Pancreas (tissue), 10 donors: Measurements from ENCODE around the gene CDK14. TPM values are rescaled to one million over a fixed set of nuclear protein-coding genes. Genes with fewer than 3 reads are reported as not detected.
A peak's percentile ranks its signal among the peaks of the same experiment; 100 is the strongest.

ENCODE experiments used
- ATAC-seq, 4 donors: fragments of 200-7000 bp; cut with Tn5 transposase; one replicate each; pipeline versions ENCODE4 v1.8.0 to v1.9.1; 2020; ENCODE audit warnings: mild to moderate bottlenecking in 4 of 4, moderate library complexity in 4 of 4
- DNase-seq, 6 donors: peaks; one replicate each; pipeline ENCODE4 v3.0.0-alpha.2; 2020
- FAIRE-seq: peaks from 2 replicates; lab custom pipeline; 2012; peaks lifted over from hg19 to GRCh38; lab: Jason Lieb, UNC
- H3K27ac ChIP-seq, 4 donors: fragments of 200-600 bp; sonication (generic); 1 replicate in 3 of 4; 2 replicates in 1 of 4; pipeline versions ENCODE4 v1.5.0 to v1.8.0; 2020
- H3K27me3 ChIP-seq, 4 donors: fragments of 200-600 bp; one replicate each; pipeline ENCODE4 v1.8.0; 2021
- H3K36me3 ChIP-seq, 3 donors: fragments of 200-600 bp; sonication (generic) in 1 of 3; one replicate each; pipeline versions ENCODE4 v1.5.0 to v1.8.0; 2020 to 2021
- H3K4me1 ChIP-seq, 3 donors: fragments of 200-600 bp; one replicate each; pipeline ENCODE4 v1.8.0; 2021
- H3K4me3 ChIP-seq, 4 donors: fragments of 200-600 bp; sonication (generic) in 2 of 4; one replicate each; pipeline versions ENCODE4 v1.5.0 to v1.8.0; 2020 to 2021
- H3K9me3 ChIP-seq, 4 donors: fragments of 200-600 bp; one replicate each; pipeline ENCODE4 v1.8.0; 2021
- WGBS, 2 donors: extraction: QIAGEN DNeasy Blood & Tissue Kit; methylation state at CpG; one replicate each; pipeline ENCODE4 v1.1.7; 2013; 5-methylcytosine and 5-hydroxymethylcytosine counted together
- intact Hi-C, 3 donors: fragments of 100-400 bp; cut with DNase I; formaldehyde crosslinking; loops; one replicate each; pipeline versions ENCODE4 v1.11.1 to v1.14.2; 2022
- polyA plus RNA-seq, 2 donors: library from polyadenylated mRNA; stranded (reverse); fragments of 200-250 nt; gene quantifications; one replicate each; pipeline ENCODE4 v1.2.3, GENCODE V29; 2013
- total RNA-seq, 6 donors: library from RNA; stranded (reverse); fragmentation: NEBNext Ultra II Directional in 4 of 6; extraction: Animal tissue kit (Norgen Biotek cat#: 25700) in 4 of 6; gene quantifications; one replicate each; pipeline versions ENCODE4 v1.2.1 to v1.2.4, GENCODE V29; 2021 to 2023
- TF ChIP-seq, protein P1 (sequence below), 4 donors: fragments of 200-600 bp; sonication (generic) in 3 of 4; IDR thresholded peaks; one replicate each; pipeline versions ENCODE4 v1.5.0 to v1.8.0; 2021; ENCODE audit warnings: antibody characterized with exemption in 4 of 4
- donor health status: healthy with polysubstance abuse.
- donor health status: DM: no; HTN: no; CAD: no; lungs with moderate emphysema.
- donor health status: DM: no; HTN: no; CAD: no.
- donor health status: control.
- donor health status: control.
- donor health status: Bipolar disorder and iron deficiency.
- donor health status: DM: yes; HTN: yes; CAD: no.
- donor health status: DM: no; HTN: no; CAD: no.
- donor health status: DM: no; HTN: no; CAD: no.
- donor health status: DM: yes; HTN: yes; CAD: no.

Gene CDK14
- total and polyA plus RNA-seq, 8 donors: 4.5 to 48.3 (median 24.7) TPM

DNA sequence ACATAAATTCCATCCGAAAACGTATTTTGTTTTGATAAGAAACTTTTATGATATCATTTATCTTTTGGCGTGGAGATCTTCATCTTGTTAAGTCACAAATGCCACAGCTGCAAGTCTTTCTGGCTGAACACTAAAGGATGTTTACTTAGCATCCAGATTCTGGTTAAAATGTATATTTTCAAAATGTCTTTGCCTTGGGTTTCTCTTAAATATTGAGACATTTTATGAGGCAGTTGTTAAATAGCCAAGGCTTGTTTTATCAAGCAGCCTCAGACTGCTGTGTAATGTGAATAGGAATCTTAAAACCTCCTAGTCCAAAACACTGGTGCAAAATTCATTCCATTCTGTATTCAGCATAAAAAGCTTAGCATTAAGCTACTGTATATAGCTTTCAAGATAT is 531.8 kb downstream of the CDK14 start:
- DNase-seq: no peak
- no peak overlapping the region for H3K27ac ChIP-seq
- no peak for FAIRE-seq
- TF ChIP-seq, protein P1, sequence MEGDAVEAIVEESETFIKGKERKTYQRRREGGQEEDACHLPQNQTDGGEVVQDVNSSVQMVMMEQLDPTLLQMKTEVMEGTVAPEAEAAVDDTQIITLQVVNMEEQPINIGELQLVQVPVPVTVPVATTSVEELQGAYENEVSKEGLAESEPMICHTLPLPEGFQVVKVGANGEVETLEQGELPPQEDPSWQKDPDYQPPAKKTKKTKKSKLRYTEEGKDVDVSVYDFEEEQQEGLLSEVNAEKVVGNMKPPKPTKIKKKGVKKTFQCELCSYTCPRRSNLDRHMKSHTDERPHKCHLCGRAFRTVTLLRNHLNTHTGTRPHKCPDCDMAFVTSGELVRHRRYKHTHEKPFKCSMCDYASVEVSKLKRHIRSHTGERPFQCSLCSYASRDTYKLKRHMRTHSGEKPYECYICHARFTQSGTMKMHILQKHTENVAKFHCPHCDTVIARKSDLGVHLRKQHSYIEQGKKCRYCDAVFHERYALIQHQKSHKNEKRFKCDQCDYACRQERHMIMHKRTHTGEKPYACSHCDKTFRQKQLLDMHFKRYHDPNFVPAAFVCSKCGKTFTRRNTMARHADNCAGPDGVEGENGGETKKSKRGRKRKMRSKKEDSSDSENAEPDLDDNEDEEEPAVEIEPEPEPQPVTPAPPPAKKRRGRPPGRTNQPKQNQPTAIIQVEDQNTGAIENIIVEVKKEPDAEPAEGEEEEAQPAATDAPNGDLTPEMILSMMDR (IDR thresholded peaks at IDR 0.05): no peak
- no peak overlapping the region for H3K4me3 ChIP-seq
- no peaks in the 10 kb centered on the region for H3K36me3 ChIP-seq
- intact Hi-C loops: no loop called here
- no peaks in the 10 kb centered on the region for H3K9me3 ChIP-seq
- 29 to 37% methylated on average over 3 of the region's 3 CpGs for WGBS, 2 donors
- ATAC-seq: no peak
- peaks cover 0 to 8% (median 0%) of the 10 kb centered on the region in 3 donors for H3K4me1 ChIP-seq
- no peaks in the 10 kb centered on the region for H3K27me3 ChIP-seq

DNA sequence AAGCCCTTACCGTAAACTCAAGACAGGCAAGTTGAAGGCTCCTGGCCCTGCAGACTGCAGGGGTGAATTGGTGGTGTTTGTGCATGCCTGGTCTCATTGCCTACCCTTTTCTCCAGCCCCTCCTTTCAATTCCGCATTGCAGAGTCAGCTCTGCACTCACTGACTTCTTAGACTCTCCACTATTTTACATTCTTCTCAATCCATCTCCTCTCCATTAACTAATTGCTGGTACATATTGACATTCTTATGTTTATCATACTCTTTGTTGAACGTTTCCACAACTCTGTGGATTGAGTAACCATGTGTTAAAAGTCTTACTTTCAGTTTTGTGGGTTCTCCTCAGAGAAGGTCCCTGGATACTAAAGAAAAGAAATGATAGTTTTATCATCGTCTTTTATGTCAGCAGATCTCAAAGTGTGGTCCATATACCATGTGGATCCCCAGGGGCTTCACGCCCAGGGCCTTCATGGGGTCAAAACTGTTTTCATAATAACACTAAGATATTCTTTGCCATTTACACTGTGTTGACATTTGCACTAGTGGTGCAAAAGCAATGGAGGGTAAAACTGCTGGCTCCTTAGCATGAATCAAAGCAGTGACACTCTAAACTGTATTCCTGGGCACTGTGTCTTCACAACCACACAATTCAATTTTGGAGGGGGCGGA is 532.7 kb downstream of the CDK14 start:
- intact Hi-C loops: no loop called here
- H3K4me1 ChIP-seq: peaks cover 0 to 8% (median 0%) of the 10 kb centered on the region in 3 donors
- TF ChIP-seq, protein P1 (IDR thresholded peaks at IDR 0.05): no peak
- no peaks in the 10 kb centered on the region for H3K36me3 ChIP-seq
- 76 to 79% methylated on average over 6 of the region's 6 CpGs for WGBS, 2 donors
- DNase-seq (no peak), FAIRE-seq (no peak), ATAC-seq (peak in 1 of 4 donors; percentile 21)
- H3K27ac ChIP-seq: no peak overlapping the region
- H3K9me3 ChIP-seq: no peaks in the 10 kb centered on the region
- no peak overlapping the region for H3K4me3 ChIP-seq
- H3K27me3 ChIP-seq: no peaks in the 10 kb centered on the region

DNA sequence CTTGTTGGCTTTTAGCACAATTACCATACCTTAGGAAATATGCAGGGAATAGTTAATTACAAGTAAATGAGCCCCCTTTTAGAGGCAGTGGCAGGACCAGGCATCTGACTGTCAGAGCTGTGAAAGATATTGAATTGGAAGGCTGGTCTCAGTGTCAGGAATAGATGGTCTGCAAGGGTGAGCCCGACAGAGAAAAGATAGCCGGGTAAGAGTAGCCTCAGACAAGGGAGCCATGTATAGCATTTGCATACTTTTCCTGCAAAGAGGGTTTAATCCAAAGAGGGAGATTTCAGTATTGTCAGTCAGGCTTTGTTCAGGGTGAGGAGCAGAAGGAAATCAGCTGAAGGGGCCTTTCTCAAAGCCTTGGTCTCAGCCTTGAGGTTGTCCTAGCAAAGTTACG is 539.2 kb downstream of the CDK14 start:
- DNase-seq (no peak), ATAC-seq (no peak), FAIRE-seq (no peak)
- Histone ChIP-seq H3K4me1 (no peaks in the 10 kb centered on the region), H3K4me3 (no peak overlapping the region), H3K27me3 (no peaks in the 10 kb centered on the region), H3K27ac (no peak overlapping the region), H3K36me3 (no peaks in the 10 kb centered on the region), H3K9me3 (no peaks in the 10 kb centered on the region)
- WGBS, 2 donors: 93 to 97% methylated on average over 3 of the region's 3 CpGs
- TF ChIP-seq, protein P1 (IDR thresholded peaks at IDR 0.05): no peak
- intact Hi-C loops: no loop called here

DNA sequence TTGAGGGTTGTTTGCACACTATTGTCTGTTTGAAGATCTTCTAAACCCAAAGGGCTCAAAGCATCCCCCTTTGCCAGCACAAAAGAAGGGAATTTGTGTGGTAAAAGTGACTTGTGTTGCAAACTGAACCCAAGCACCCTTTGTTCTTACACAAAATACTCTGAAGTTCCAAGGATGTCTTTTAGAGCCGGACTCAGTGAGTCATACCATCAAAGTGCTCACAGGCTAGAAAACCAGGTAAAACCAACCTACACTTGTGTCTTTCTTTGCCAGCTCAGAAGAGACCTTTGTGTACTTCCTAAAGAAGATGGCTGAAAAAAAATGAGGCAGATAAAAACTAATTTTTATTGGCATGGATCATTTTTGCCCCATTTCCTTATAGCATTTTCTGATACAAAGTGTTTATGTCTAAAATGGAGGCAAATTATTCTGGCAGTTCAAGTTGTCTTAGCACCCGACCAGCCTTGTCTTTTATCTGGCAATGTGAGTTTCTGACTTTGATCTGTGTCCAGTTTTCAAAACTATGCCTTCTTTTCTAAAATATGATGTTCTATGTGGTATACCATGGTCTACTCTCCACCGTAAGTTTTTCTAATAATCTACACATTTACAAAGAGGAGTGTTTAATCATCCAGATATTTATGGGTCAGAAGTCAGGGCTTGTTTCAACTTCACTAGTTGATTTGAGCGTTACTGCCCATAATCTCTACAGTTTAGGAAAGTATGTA is 539.7 kb downstream of the CDK14 start:
- intact Hi-C loops: no loop called here
- TF ChIP-seq, protein P1 (IDR thresholded peaks at IDR 0.05): no peak
- FAIRE-seq: no peak
- H3K27ac ChIP-seq: no peak overlapping the region
- H3K9me3 ChIP-seq: no peaks in the 10 kb centered on the region
- 88 to 93% methylated on average over 4 of the region's 4 CpGs for WGBS, 2 donors
- no peaks in the 10 kb centered on the region for H3K27me3 ChIP-seq
- no peaks in the 10 kb centered on the region for H3K36me3 ChIP-seq
- no peak for ATAC-seq
- no peak for DNase-seq
- H3K4me1 ChIP-seq: no peaks in the 10 kb centered on the region
- H3K4me3 ChIP-seq: no peak overlapping the region
